Tibial nerve (tissue), 4 donors: Measurements from ENCODE around the gene MAP7D1.

Experiments
- EP300 ChIP-seq, 2 donors: sonication (generic); formaldehyde crosslinking; IDR thresholded peaks; one replicate each; pipeline ENCODE4 v1.6.1; 2017; ENCODE audit warnings: antibody characterized with exemption in 2 of 2, mild to moderate bottlenecking in 1 of 2
- POLR2A ChIP-seq, 2 donors: fragments of 450-650 bp; IDR thresholded peaks; one replicate each; pipeline ENCODE4 v1.6.1; 2017; ENCODE audit warnings: antibody characterized with exemption in 2 of 2, mild to moderate bottlenecking in 2 of 2, moderate library complexity in 2 of 2
- TF ChIP-seq, protein P1 (sequence below), 5 experiments: fragments of 200-600 bp in 3 of 5; fragments of 450-650 bp in 2 of 5; sonication (generic) in 3 of 5; IDR thresholded peaks; one replicate each; pipeline ENCODE4 v1.5.1; 2016 to 2019; ENCODE audit warnings: antibody characterized with exemption in 5 of 5, mild to moderate bottlenecking in 3 of 5, moderate library complexity in 2 of 5

DNA sequence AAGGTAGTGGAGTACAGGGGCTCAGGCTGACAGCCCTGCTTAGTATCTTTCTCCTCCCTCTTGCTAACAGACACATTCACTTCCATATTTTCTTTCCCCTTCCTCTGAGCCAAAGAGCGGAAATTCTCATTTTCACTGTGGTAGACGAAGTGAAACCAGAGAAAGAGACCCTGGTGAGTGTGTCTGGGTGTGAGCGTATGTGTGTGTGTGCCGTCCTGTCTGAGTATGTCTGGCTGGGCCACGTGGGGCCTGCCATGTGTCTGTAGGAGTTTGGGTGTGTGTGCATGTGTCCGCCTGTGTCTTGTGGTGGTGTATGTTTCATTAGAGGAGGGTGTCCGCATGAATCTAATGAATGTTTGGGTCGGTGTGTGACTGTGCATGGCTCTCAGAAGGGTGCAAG lies 32.6 kb upstream of the MAP7D1 start:
- TF ChIP-seq, protein P1, sequence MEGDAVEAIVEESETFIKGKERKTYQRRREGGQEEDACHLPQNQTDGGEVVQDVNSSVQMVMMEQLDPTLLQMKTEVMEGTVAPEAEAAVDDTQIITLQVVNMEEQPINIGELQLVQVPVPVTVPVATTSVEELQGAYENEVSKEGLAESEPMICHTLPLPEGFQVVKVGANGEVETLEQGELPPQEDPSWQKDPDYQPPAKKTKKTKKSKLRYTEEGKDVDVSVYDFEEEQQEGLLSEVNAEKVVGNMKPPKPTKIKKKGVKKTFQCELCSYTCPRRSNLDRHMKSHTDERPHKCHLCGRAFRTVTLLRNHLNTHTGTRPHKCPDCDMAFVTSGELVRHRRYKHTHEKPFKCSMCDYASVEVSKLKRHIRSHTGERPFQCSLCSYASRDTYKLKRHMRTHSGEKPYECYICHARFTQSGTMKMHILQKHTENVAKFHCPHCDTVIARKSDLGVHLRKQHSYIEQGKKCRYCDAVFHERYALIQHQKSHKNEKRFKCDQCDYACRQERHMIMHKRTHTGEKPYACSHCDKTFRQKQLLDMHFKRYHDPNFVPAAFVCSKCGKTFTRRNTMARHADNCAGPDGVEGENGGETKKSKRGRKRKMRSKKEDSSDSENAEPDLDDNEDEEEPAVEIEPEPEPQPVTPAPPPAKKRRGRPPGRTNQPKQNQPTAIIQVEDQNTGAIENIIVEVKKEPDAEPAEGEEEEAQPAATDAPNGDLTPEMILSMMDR (IDR thresholded peaks at IDR 0.05): no peak
- TF ChIP-seq POLR2A (IDR thresholded peaks at IDR 0.05) (no peak), EP300 (IDR thresholded peaks at IDR 0.05) (peak in 1 of 2 donors; percentile 54)
